Measurements from ENCODE around the gene CUX1. TPM values are rescaled to one million over a fixed set of nuclear protein-coding genes. Genes with fewer than 3 reads are reported as not detected.

The CUX1 gene
- total RNA-seq, 4 donors from 2014 or later = 40.8 to 62.1 (median 43.8) TPM

- 94 to 97% methylated on average over 8 of the region's 8 CpGs for WGBS, 2 donors
- TF ChIP-seq CTCF (IDR thresholded peaks at IDR 0.05) (no peak), POLR2A (IDR thresholded peaks at IDR 0.05) (no peak)
- intact Hi-C loops (cut with DNase I; ENCODE audit: low total_unique reads) = no loop called here
- no peak for DNase-seq (ENCODE audit: low spot score in 2 of 2)
- H3K4me3 ChIP-seq (ENCODE audit: low read depth, poor library complexity, severe bottlenecking) = no peak overlapping the region
Observed at GRCh38 chr7:101993311-101993710, 175.9 kb downstream of the CUX1 start.

GRCh38 chr7:101995121-101995520 lies 177.7 kb downstream of the CUX1 start:
- DNase-seq (ENCODE audit: low spot score in 2 of 2) = no peak
- H3K4me3 ChIP-seq (ENCODE audit: low read depth, poor library complexity, severe bottlenecking) = no peak overlapping the region
- TF ChIP-seq CTCF (IDR thresholded peaks at IDR 0.05) = no peak
- no peak for TF ChIP-seq POLR2A (IDR thresholded peaks at IDR 0.05)
- intact Hi-C loops (cut with DNase I; ENCODE audit: low total_unique reads) = no loop called here
- WGBS, 2 donors = 88 to 97% methylated on average over 5 of the region's 5 CpGs

GRCh38 chr7:101996131-101996691 lies 178.8 kb downstream of the CUX1 start:
- H3K4me3 ChIP-seq (ENCODE audit: low read depth, poor library complexity, severe bottlenecking) = no peak overlapping the region
- no peak for DNase-seq (ENCODE audit: low spot score in 2 of 2)
- TF ChIP-seq CTCF (IDR thresholded peaks at IDR 0.05) (no peak), POLR2A (IDR thresholded peaks at IDR 0.05) (no peak)
- 91 to 92% methylated on average over 10 of the region's 10 CpGs for WGBS, 2 donors
- intact Hi-C loops (cut with DNase I; ENCODE audit: low total_unique reads) = no loop called here

DNA sequence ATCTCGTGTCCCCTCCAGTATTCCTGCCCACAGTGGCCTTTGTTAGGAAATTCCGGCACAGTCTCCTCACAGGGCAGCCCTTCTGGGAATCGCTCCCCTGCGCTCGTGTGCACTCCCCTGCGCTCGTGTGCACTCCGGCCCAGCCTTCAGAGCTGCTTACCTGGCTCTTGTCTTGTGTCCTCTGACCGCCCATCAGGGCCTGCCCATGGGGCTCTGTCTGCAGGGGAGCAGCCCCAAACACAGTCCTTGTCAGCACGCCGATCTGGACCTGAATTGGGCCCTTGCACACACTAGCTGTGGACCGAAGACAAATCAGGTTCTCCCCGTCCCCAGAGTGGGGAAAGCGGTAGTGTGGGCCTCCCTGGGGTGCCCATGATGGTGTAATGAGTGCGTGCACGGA lies 179.4 kb downstream of the CUX1 start:
- WGBS, 2 donors = 96 to 98% methylated on average over 16 of the region's 16 CpGs
- TF ChIP-seq CTCF (IDR thresholded peaks at IDR 0.05) (no peak), POLR2A (IDR thresholded peaks at IDR 0.05) (no peak)
- no peak overlapping the region for H3K4me3 ChIP-seq (ENCODE audit: low read depth, poor library complexity, severe bottlenecking)
- intact Hi-C loops (cut with DNase I; ENCODE audit: low total_unique reads) = no loop called here
- DNase-seq (ENCODE audit: low spot score in 2 of 2) = no peak

- intact Hi-C loops (cut with DNase I; ENCODE audit: low total_unique reads) = no loop called here
- H3K4me3 ChIP-seq (ENCODE audit: low read depth, poor library complexity, severe bottlenecking) = no peak overlapping the region
- WGBS, 2 donors = 82 to 84% methylated on average over 24 of the region's 24 CpGs
- TF ChIP-seq POLR2A (IDR thresholded peaks at IDR 0.05) = no peak
- no peak for TF ChIP-seq CTCF (IDR thresholded peaks at IDR 0.05)
- no peak for DNase-seq (ENCODE audit: low spot score in 2 of 2)
Observed at GRCh38 chr7:101998029-101998905, 180.8 kb downstream of the CUX1 start.

Data from lower leg skin (tissue), 4 donors.